ENCODE data around the gene LRFN2.

Gene LRFN2

DNA sequence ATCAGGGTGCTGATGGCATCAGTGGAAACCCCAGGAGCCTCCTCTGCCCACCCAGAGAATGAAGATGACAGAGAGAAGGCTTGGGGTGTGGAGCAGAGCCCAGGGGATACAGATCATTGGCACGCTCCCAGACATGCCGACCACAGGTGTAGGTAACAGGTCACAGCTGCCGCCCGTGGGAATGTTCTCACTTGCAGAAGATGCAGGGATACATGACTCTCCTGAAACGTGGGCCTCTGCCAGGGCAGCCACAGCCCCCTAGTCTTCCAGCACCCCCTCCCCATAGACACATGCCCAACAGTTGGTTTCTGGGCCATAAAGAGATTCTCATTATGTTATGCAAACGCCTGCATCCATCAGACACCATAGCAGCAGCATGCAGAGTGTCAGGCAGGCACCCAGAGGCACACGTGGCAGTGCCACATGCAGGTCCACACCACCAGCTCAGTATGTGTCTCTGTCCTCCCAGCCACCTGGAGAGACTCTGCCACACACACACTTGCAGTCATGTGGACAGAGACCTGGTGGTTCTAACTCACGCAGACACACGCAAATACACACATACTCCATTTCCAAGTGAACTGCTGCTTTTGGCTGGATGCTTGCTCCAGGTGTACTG is 45.5 kb downstream of the LRFN2 start:
- no peak for DNase-seq

DNA sequence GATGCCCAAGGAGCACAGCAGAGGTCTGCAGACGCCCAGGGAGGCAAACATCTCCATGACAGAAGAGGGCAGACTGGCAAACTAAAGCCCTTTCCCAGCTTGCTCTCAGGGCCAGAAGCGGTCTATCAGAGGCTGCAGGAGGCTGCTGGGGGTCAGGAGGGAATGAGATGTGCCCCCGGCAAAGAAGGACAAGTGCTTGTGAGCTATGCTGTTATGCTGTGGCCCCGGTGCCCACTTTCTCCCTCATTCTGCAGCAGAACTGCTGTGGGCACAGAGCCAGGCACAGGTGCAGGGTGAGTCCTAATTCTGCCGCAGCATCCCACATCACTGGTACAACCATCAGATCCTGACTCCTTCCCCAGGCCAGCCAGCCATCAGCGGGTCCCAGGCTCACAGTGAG is 46.4 kb downstream of the LRFN2 start:
- DNase-seq = no peak

DNA sequence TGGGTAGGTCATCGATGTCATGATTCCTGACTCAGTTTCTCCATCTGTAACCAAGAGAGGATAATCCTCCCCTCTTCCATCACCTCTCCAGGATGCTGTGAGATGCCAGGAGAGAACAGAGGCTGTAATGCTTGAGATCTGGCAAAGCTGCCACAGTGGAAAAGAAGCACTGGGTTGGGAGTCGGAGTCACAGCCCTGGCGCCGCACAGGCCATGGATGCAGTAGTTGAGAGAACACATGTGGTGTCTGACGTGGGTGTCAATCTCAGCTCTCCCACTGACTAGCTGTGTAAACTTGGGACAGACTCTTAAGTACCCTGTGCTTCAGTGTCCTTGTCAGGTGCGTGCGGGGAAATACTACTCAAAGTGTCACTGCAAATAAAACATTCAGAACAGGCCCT is 47.3 kb downstream of the LRFN2 start:
- no peak for DNase-seq

DNA sequence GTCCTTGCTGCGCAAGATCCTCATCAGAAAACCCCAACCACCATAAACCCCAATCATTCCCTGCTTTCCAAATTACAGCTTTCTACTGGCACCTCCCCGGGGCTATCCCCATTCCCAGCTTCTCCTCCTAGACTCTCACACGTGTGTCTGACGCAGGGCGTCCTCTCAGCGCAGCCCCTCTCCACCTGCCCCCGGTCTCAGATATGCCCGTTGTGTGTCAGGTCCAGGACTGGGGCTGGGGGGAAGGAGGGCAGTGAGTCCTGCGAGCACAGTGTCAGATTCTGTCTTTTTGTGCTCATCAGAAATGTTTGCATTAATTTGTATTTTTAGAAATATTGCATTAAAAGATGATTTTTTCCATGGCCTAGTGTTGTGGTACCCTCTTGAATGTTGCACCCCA is 48.6 kb downstream of the LRFN2 start:
- no peak for DNase-seq

DNA sequence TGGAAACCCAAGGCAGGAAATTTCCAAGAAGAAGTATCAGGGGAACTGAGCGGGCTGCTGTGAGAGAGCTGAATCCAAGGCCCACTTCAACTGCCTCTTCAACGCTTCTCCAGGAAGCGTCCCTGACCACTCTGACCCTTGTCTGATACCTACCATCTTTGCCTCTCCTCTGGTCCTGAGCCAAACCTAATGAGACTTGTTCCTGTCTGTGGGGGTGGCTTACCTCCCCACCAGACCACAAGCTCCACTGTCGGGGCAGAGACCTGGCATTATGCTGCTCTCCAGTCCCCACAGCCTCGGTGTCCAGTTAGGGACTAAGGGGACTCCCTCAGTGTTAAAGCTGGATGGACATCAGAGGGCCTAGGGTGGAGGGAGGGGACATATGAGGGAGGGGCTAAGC is 49.7 kb downstream of the LRFN2 start:
- DNase-seq = no peak

DNA sequence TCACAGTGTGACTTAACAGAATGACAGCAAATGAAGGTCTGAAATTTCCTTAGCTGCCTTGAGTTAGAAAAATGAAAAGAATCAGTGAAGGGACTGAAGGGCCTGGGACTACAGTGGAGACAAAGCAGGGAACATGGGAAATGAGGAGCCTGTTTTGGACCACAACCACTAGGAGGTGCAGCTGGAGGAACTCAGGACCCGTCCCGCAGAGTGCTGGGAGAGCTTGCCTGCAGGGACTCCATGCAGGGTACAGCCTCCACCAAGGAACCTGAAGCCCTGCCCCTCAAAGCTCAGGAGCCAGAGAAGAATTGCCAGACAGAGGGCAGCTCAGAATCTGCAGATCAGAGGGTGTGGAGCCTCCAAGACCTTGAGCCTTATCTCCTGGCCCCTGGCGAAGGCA is 50.7 kb downstream of the LRFN2 start:
- DNase-seq = no peak

DNA sequence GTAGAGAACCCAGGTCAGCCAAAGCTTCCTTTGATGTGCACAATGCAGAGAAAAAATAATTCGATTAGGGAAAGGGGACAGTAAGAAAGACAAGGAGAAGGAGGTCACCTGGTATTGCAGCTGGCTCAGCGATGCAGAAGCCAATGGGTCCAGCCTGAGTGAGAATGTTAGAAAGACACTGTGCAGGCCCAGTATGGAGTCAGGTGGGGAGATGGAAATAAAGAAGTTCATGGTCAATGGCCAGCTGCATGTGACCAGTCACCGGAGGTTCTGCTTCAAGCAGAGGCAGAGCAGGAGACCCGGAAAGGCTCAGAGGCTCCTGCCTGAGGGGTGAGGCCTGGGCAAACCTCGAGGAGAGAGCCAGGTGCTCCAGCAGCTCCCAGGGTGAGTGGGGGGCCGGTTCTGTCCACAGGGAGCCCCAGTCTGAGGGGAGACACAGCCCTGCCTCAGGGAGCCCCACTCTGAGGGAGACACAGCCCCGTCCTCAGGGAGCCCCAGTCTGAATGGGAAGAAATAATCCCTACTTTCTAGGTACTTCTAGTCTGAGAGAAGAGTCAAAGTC is 51.3 kb downstream of the LRFN2 start:
- DNase-seq = no peak

DNA sequence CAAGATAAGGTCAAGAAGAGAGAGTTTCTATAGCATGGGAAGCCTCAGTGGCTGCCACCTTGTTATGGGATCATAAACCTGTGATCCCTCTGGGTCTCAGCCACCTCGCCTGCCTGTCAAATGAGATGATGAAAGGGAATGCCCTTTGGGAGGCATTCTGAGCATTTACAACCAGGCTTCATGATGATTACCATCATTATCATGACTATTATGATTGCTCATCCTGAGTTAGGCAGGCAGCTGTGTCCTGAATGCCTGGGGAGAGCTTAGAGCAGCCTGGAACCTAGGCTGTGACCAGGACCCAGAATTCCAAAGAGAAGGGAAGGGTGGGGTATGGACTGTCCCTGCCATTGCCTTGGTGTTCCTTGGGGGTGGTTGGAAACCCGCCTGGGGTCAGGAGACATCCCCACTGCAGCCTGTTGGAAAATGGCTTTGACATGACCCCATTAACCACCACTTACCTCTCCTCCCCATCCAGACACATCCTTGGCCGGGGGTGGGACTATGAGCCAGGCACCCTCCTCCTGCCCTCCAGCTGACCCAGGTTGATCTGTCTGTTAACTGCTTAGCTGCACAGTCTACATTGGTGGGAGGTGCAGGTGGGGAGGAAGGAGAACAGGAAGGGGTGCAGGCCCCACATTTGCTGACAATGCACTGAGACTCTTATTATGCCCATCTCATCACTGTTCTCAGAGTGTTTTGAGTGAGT is 51.9 kb downstream of the LRFN2 start:
- DNase-seq = no peak

DNA sequence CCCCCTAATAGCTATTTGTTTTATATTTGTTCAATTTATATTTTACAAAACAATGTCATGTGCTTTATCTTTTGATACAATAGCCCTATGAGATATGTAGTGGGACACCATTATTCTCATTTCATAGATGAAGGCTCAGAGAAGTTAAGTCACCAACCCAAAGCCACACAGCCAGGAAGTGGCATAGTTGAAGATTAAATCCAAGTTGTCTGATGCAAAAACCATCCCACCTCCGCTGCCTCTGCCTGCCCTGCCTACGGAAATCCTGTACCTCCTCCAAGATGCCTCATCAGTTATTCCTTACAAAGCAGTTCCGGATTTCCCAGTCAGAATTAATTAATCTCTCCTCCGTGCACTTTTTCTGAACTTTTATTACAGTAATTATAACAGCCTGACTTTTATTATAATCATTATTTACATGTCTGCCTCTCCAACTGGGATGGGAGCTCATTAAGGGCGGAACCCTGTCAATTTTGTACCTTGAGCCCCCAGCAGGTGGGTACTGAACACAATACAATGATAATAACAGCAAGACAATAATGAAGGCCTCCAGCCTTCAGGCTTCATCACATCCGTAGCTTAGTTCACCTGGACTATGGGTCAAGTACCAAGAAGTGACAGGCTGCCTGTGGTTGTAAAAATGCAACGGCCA is 54.7 kb downstream of the LRFN2 start:
- DNase-seq = no peak

DNA sequence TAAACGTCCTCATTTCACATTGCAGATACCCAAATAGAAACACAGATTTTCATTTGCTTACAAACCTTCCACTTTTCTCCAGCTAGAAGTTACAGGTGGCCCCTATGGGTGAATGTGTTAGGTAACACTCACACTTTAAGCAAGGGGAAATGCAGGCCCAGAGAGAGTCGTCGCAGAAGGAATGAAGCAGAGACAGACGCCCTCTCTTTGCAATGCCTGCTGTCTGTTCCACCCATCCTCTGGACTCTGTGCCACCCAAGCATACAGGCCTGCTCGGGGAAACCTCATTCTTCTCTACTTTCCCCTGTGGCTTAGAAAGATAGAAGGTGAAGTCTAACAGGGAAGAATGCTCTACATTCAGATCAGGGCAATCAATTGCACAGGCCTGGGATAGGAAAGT is 57.2 kb downstream of the LRFN2 start:
- no peak for DNase-seq

DNA sequence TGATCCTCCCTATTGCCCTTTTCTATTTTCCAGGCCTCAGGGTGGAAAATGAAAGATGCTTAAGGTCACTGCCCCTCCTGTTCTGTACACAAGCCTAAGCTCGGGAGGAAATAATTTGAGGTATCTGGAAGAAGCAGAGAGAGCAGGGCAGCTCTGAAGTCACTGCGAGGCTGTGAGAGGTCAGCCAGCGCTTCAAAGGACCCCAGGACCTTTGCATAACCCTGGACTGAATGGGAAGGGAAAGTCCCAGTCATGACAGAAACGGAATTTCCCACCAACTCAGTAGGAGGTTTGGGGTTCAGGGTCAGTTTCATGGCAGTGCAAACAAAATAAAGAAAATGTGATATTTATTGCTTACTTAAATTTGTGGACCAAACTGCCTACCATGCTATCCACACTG is 58.1 kb downstream of the LRFN2 start:
- no peak for DNase-seq

DNA sequence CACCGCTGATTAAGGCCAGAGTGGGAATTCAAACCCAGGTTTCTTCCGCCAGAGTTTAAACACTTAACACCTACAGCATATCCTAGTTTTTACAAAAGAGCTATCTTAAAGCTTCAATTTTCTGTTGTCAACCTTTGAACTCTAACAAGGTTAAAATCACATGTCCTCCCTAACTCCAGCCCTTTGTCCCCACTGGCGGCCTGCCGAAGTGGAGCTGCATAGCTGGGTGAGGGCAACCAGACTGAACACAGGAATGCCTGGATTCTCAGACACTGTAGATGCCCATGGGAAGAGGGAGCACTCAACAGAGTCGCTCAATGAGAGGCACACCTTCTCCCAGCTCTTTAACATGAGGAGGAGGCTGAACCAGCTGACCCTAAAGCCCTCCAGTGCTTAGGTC is 59.1 kb downstream of the LRFN2 start:
- DNase-seq = no peak

DNA sequence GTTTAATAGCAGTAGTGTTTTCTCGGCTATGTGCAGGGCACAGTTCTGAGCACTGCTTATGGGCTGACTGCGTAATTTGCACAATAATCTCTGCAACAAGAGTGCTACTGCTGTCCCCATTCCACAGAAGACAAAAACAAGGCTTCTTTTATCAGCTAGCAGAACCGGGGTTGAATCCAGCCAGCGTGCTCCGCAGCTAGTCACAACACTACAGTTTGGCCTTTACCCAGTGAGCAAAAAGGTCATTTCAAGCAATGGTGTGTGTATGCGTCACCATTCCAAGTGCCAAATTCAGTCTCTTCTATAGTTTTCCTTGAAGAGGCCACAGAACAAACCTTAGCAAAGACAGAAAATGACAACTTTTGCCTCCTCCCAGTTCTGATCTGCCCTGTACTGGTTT is 61.1 kb downstream of the LRFN2 start:
- DNase-seq = no peak

DNA sequence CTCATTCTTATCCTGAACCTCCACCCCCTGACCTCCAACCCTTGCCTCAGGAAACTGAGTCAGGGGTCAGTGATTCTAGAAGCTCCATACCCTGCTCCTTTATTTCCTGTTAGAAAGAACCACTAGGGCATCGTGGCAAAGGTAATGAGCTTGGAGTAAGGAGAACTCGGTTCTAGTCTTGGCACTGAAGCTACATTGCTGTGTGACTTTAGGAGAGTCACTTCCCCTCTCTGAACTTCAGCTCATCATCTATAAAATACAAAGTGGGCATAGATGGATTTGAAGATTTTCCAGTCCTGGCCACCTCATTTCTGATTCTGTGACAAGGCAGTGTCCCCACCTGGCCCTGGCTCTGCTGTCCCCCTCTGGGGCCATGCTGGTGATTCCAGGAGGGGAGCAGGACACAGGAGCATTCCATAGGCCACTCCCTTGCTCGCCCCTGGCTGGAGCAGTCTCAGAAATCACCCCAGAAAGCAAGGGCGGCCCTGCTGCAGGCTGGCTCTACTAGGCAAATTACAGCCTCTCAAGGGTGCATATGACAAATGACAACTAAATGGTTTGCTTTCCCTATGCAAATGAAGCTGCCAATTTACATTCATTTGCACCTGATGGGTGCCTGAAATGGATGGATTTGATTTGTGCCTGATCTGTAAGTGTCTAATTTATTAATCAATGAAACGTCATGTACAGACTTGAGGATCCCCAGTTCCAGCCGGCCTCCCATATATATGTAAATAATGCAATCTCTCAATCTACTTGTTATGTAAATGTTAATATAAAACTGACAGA is 62.2 kb downstream of the LRFN2 start:
- DNase-seq = no peak

DNA sequence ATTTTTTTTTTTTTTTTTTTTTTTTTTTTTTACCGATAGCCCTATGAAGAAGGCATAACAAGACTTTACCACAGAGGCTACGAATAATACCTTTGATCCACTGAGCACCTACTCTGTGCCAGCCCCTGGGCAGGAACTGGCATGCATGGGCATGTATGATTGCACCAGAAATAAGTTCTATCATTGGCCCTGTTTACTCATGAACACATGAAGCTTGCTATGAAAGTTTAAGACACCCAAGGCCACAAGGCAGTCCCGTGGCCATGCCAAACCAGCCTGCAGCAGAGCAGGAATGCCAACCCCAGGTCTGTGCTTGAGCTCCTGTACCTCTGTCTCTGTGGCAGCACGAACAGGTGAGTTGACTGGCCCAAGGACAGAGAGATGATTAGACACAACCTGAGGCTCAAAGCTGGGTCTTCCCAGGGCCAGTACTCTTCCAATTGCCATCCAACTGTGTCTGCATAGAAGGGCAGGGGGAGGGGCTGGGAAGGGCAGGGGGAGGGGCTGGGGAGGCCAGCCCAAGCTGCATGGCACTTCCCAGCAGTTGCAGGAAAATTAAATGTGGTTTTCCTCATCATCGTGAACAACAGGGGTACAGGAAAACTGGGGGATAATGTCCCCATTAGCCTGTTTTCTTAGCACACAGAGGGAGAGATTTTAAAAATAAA is 63.5 kb downstream of the LRFN2 start:
- DNase-seq = no peak

DNA sequence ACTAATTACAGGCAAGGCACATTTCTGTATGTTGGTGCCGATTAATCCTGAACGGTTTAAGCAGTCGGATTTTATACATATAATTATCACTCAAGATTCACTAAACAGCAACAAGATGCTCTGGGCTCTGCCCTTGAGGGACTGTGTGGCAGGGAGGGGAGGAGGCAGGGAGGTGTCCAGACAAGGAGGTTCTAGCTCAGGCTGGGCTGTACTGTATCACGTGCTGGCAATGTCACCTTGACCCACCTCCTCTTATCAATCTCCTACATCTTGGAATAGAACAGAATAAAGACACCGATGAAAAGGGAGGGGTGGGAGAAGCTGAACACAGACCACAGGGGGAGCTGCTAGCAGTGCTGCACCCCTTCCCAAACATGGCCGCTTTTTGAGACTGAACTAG is 65.7 kb downstream of the LRFN2 start:
- DNase-seq = no peak

DNA sequence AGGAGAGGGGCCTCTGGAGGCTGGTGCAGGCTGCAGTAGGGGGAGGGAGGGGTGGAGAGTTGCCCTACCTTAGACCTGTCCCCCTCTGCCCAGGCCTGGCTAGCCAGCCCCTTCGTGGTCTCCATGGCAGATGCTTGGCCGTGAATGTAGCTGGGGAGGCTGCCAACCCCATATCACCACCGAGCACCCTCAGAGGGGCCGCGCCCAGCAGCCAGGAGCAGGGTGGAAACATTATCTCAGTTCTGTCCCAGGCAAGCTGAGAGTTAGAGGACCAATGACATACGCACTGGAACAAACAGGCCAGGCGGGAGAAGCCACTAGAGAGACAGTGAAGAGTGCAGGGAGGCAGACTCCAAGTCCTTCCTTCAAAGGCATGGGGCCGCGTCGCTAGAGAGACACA is 66.5 kb downstream of the LRFN2 start:
- DNase-seq = no peak

DNA sequence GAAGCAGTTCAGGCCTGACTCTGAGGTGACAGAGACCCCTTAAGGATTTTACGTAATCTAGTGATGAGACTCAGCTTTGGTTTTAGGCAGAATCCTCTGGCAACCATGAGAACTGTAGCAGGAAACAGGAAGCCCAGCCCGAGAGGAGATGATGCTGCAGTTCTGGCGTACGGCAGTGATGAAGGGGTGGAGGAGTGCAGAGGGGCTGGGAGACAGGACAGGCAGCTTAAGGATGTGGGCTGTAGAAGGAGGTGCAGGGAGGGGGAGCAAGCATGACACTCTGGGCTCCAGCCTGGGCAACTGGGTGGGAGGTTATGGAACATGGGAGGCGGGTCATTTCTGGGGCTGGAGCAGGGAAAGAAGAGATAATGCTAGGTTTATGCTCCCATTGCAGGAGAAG is 67.1 kb downstream of the LRFN2 start:
- DNase-seq = no peak

DNA sequence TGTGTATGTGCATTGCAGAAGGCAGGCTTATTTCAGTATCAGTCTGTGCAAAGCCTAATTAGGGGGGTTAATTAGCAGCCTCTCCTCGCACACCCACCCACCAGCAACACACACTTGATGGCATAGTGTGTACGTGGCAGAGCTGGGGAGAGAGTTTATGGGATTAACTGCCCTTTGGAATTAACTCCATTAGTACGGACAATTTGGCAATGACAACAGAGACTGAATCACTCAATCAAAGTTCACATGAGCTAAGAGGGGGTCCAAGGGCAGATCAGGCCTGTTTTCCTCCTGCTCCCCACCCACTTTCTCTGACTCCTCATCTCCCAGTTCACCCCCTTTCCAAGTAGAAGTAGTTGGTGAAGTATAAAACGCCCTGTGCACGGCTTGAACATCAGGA is 69.5 kb downstream of the LRFN2 start:
- no peak for DNase-seq

DNA sequence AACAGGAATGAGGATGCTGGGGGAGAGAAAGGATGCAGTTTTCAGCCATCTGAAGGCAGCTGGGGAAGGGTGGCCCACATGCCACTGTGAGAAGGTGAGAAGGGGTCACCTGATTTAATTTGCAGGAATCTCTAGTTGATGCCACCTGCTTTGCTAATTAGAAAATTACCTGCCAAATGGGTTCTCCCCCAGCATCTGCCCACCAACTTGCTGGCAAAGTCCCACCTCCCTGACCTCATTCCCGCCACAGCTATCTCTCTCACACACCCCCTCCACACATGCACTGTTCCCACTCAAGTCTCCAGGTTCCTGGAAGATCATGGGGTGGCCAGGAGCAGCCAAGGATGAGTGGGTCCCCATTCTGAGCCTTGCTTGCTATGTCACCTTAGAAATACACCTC is 70.7 kb downstream of the LRFN2 start:
- no peak for DNase-seq

DNA sequence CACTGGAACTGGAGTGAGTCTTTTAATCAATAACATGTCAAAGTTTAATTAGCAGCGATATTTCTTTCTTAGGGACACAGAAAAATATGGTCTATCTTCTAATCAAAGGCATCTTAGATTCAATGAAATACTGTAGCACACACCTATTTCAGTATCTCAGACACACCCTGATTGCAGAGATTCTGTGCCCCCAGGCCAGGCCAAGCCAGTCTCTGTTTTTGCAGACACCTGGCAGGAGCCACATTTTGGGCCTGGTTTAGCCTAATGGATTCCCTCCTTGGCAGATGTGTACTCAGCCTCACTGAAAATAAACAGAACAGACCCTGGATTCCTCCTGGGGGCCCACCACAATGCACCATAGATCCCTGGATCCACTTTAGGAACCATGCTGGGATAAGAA is 74.8 kb downstream of the LRFN2 start:
- no peak for DNase-seq

DNA sequence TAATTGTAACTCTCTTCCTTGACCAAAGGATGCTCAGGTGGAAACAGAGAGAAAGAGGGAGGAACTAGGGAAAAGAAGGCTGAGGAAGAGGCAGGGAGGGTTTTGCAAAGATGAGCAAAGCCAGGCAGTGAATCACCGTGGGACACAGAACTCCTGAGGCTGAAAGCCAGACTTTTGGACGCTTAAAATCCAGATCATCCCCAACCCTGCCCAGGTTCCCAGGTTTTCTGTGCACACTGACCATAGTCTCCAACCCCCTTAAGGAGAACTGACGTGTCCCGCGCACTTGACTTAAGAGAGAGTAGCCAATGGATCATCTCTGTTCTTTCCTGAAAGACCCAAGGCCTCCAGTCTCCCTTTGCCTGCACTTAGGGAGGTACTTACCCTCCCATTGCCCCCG is 75.3 kb downstream of the LRFN2 start:
- DNase-seq = no peak

DNA sequence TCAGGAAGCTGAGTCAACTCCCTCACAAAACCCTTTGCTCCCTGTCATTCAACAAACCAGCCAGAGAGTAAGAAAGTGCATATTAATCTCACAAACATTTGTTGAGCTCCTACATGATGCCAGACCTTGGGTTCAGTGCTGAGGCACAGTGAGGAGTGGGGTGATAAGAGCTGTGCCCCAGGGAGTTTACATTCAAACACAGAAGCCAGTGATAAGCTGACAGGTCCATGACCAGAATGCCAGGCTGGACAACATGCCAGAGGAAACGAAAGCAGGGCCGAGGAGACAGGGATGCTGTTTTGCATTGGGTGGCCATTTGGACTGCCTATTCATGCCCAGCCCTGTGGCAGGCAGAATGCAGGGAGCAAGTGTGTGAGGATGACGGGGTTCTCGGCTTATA is 76.7 kb downstream of the LRFN2 start:
- DNase-seq = no peak
